22Rv1 (cell line): ENCODE measurements around the gene FOXR1.

Experiments used
- ZFX ChIP-seq: fragments of 450-650 bp; IDR thresholded peaks from 2 replicates; pipeline ENCODE4 v1.6.1; 2017; ENCODE audit warnings: antibody characterized with exemption, borderline replicate concordance
- TF ChIP-seq, protein P1 (sequence below): fragments of 450-650 bp; IDR thresholded peaks from 2 replicates; pipeline ENCODE4 v1.5.1; 2017; ENCODE audit warnings: mild to moderate bottlenecking

DNA sequence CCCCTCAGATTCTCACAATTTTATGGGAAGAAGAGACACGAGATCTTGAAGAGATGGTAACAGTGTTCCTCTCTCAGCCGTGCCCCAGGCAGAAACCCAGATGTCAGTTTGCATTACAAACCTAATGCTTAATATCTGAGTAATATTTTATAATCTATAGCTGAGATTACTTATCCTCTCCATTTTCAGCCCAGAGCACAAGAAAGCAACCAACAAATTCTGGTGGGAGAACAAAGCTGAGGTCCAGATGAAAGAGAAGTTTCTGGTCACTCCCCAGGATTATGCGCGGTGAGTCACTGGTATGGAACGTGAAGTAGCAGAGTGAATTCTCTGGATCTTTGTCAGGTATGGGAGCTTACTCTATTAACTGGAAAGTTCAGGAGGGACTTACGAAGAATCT is 27.3 kb downstream of the FOXR1 start:
- TF ChIP-seq, protein P1, sequence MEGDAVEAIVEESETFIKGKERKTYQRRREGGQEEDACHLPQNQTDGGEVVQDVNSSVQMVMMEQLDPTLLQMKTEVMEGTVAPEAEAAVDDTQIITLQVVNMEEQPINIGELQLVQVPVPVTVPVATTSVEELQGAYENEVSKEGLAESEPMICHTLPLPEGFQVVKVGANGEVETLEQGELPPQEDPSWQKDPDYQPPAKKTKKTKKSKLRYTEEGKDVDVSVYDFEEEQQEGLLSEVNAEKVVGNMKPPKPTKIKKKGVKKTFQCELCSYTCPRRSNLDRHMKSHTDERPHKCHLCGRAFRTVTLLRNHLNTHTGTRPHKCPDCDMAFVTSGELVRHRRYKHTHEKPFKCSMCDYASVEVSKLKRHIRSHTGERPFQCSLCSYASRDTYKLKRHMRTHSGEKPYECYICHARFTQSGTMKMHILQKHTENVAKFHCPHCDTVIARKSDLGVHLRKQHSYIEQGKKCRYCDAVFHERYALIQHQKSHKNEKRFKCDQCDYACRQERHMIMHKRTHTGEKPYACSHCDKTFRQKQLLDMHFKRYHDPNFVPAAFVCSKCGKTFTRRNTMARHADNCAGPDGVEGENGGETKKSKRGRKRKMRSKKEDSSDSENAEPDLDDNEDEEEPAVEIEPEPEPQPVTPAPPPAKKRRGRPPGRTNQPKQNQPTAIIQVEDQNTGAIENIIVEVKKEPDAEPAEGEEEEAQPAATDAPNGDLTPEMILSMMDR = no peak
- TF ChIP-seq ZFX = no peak
